ENCODE data around the gene PLXDC2.

DNA sequence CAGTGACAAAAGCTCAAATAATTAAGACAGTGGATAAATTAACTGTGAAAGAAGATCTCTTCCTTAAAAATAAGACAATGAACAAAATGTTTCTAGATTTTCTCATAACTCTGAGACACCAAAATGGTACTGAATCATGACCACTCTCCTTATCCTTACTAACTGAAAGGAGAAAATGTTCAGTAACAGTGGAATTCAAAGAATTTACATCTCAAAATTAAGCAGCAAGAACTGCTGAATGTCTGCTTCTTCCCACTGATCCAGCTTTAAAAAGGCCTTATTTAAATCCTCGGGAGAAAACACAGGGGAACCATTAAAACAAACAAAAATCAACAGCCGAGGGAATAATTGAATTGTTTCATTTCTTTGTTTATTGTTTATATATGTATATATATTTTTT is 27.3 kb upstream of the PLXDC2 start:
- TF ChIP-seq, protein P1, sequence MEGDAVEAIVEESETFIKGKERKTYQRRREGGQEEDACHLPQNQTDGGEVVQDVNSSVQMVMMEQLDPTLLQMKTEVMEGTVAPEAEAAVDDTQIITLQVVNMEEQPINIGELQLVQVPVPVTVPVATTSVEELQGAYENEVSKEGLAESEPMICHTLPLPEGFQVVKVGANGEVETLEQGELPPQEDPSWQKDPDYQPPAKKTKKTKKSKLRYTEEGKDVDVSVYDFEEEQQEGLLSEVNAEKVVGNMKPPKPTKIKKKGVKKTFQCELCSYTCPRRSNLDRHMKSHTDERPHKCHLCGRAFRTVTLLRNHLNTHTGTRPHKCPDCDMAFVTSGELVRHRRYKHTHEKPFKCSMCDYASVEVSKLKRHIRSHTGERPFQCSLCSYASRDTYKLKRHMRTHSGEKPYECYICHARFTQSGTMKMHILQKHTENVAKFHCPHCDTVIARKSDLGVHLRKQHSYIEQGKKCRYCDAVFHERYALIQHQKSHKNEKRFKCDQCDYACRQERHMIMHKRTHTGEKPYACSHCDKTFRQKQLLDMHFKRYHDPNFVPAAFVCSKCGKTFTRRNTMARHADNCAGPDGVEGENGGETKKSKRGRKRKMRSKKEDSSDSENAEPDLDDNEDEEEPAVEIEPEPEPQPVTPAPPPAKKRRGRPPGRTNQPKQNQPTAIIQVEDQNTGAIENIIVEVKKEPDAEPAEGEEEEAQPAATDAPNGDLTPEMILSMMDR (conservative IDR thresholded peaks at IDR 0.05 in 1 of 2, IDR thresholded peaks at IDR 0.05 in 1 of 2; ENCODE audit: extremely low read depth in 1 of 2, insufficient read depth in 1 of 2, low read depth in 1 of 2, low read length in 2 of 2): no peak
- TF ChIP-seq EZH2 (IDR thresholded peaks at IDR 0.05; ENCODE audit: borderline replicate concordance, low read length): no peak

All from mammary epithelial cell (primary cell).